ENCODE data around the gene MYO5B.
A peak's percentile ranks its signal among the peaks of the same experiment; 100 is the strongest.

MYO5B gene

DNA sequence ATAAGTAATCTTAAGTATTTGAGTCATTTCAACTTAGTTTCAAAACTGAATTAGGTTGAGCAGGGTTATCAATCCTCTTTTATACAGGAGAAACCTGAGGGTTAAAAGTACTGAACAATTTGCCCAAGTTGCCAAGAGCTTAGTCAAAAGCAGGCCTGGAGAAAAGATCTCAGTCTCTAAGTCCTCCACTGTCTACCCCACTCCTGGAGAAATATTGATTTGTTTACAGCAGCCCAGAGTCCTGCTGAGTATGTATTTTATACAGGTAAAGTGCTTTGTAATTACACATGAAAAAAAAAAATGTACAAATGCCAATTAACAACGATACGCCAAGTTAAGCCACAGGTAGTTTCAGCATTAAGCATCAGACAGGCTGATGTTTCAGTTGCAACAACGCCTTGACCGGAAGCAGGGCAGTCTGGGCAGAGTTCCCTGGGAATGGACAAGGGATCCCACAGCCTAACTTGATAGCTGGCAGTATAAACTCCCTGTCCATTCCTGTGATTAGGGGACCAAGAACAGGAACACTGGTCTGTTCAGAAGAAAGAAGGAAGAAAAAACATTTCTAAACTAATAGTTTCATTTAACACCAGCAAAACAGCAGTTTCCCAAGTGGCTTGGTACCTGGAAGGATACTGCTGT lies 132.9 kb downstream of the MYO5B start:
- no peak for DNase-seq

DNA sequence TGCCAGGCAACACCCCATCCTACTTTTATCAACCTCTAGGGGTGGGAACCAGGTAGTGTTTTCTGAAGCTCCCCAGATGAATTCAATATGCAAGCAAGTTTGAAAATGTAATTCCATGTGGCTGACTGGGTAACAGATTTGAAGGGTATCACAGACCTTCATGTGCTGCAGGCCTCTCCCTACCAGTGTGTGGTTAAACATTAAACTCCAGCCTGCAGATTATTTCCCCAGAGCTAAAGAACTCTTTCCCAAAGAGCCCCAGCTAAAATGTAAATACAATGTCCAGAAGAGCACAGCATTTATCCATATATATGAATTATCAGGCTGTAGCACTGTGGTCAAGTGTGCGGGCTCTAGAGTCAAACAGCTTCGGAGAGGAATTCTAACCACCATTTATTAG lies 134.1 kb downstream of the MYO5B start:
- DNase-seq = no peak

DNA sequence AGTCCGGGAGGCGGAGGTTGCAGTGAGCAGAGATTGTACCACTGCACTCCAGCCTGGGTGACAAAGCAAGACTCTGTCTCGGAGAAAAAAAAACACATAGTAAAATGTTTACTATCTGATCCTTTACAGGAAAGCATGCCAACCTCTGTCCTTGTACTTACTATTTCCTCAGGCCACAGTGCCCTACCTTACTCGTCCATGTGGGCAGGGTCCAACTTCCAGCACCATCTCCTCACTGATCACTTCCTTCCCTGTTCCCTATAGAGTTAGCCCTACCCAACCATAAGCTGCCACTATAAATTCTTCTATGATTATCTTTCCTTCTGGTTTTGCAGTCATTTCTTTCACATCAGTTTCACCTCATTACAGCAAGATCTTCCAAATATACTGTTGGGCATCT lies 136.2 kb downstream of the MYO5B start:
- DNase-seq = no peak

DNA sequence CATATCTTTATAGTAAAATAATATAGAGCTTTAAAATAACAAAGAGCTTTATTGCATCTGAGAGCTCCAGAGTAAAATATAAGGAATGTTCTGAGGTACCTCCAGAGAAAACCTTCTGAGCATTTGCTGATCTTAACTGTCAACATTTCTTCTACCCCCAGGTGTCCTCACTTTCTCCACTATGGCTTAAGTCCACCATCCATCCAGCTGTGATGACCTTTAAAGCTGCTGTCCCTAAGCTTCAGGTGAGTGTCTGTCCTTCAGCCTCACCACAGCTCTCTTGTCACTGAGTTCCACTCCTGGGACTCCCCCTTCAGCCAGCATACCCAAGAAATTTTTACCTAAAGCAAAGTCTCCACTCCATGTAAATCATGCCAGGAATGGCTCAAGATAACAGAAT lies 137.9 kb downstream of the MYO5B start:
- no peak for DNase-seq

DNA sequence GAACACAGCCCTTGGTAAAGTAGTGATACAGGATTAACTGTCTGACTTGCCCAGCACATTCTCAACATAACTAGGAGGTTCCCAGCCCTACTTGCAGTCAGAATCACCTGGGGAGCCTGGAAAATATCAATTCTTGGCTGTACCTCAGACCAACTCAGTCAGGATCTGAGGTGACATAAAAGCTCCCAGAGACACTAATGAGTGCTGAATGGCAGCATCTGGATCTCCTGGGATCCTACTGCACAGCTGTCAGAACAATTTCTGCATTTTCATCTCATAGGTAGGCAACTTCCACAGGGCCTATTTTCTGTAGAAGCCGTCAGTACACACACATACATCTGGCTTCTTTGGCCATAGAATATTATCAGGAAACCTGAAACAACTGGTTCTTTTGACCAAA lies 138.8 kb downstream of the MYO5B start:
- DNase-seq = no peak

DNA sequence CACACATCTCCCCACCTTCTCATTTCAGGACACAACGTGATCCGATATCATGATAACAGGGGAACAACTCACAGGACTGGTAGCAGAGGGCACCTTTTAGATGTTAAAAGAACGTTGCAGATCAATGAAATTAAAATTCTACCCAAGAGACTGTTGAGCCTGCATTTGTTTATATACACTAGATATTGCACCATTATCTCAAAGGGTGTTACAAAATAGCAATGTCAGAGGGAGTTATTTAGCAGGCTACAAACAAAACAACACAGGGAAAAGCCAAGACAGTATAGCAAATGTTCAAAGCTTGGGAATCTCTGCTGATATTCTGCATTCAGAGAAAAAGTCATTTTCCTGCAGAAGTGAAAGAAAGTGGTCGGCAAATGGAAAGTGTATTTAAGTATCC lies 139.5 kb downstream of the MYO5B start:
- no peak for DNase-seq

DNA sequence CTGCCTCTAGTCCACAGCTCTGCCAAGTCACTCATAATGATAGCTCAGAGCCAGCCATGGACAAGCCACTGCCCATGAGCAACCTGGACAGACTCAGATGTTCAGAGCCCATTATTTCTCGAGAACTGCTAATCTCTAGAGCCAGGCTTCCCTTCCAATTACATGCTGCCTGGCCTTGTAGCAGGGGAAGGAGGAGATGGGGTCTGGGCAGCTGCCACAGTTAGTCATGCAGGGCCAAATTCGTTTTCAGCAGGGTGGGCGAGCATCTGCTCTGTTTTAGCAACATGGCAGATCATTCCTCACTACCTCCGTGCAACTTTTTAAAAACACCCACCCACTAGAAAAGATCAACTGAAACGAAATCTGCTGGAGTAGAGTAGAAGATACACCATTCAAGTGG lies 141.8 kb downstream of the MYO5B start:
- no peak for DNase-seq

DNA sequence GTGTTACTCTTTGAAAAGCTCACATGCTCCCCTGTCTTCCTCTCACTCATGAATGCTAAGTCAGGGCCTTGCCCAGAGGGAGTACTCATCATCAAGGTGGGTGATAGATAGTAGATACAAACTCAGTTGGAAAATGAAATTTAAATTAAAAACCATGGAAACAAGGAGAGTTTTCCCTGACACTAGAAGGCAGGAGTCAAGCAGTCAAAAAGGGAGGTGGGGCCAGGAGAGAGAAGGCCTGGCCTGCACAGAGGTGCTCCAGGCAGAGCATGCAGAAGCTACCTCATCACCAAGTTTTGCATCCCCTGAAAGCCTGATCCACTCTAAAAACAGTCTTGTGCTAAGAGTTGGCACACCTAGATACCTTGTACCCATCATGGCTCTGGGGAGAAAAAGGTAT lies 143.7 kb downstream of the MYO5B start:
- DNase-seq = no peak

DNA sequence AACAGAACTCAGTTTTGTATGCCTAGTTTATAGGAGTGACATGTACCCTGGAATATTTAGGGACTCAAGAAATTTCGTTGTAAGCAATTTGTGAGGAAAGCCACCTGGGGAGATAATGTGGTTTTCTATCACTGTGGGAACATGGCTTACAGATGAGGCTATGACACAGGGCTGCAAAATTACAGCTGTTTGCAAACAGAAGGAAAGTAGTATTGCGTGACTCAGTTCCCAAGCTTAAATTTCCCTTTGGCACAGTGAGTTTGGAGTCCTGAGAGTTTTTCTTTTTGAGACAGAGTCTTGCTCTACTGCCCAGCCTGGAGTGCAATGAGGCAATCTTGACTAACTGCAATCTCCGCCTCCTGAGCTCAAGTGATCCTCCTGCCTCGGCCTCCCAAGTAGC lies 149.8 kb downstream of the MYO5B start:
- no peak for DNase-seq

DNA sequence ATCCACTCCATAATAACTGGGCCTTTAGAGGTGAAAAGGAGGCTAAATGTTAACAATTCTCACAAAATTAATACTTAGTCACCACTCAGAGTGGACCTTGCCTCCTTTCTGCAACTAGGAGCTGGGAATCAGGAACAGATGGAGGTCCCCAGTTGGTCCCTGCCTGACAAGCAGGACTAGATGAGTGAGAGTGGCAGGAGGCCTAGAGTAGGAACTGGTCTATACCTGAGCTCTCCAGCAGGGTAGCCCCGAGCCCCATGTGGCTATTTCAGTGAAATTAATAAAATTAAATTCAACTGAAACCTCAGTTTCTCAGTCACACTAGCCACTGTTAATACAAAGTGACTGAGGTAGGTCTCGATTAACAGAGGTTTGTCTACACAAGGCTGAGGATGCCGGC lies 150.5 kb downstream of the MYO5B start:
- no peak for DNase-seq

DNA sequence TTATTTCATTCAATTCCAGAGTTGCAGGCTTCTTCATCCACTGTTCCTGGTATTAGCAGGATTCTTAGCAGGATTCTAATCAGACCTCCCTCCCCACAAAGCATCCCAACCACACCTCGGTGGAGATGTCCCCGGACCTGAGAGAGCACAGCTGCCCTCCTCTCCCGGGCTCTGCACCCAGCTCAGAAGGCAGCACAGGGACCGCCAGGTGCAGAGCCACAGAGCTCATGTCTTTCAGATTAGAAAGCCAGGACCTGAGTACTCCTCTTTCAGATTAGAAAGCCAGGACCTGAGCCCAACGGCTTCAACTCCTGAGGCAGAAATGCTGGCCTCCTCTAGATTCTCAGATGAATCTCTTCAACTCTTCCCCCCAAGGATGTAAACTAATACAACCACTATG lies 152.3 kb downstream of the MYO5B start:
- no peak for DNase-seq

DNA sequence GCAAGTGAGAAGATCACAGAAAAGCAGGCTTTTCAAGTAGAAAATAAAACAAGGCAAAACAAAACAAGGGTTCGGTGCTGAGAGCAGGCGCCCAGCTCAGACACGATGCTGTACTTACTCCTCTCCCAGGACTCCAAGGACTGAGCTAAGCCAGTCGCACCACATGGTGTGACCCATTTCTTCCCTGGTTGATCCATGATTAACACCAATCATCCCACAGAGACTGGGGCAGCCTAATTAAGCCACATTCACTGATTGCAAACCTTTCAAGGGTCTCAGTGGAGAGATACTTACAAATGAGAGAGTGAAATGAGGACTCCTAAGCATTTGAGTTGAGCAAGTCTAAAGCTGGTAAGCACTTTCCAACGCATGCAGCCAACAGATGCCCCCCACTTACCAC lies 155.2 kb downstream of the MYO5B start:
- no peak for DNase-seq

DNA sequence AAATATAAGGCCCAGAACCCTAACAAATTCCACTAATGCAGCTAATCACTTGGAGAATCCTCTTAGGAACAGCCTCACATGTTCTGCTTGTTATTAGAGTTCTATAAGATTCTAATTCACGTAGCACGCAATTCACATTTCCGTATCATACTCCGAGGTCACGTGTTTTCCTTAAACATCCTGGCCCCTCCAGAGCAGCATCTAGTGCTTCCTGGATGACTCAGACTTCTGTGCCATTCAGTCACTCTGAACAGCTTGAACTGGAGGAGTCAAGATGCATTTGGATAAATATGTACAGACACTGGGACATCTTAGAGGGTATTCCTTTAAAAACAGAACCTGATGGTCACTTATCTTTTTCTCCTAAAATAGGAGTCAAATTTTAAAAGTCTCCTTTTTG lies 156.5 kb downstream of the MYO5B start:
- DNase-seq = no peak

DNA sequence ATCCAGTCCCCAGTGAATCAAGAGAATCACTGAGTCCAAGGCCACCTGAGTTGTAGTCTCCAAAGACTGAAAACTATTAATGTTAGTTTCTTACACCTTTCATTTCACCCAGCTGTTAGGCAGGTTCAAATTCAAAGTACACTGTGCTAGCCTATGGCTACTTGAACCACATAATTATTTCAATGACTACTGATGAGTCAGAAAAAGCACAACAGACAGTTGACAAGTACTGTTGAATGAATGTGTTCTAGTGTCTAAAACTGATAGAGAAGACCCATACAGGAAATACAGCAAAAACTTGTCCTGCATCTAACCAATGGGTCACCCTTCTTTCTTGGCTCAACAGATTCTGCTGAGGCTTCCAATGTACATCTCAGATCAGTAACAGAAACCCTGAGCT lies 160.9 kb downstream of the MYO5B start:
- DNase-seq = no peak

DNA sequence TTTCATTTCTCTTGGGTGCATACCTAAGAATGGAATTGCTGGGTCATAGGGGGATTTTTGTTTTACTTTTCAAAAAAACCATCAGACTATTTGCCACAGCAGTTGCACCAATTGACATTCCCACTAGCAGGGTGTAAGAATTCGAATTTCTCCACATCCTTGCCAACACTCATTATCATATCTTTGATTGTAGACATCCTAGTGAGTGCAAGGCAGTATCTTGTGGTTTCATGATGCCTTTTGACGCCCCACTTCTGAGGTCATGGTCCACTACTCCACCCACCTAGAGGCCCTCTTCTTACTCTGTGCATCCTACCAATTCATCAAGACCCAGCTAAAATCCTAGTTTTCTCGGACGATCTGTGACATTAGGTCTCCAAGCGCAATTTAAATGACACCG lies 161.9 kb downstream of the MYO5B start:
- DNase-seq = no peak

DNA sequence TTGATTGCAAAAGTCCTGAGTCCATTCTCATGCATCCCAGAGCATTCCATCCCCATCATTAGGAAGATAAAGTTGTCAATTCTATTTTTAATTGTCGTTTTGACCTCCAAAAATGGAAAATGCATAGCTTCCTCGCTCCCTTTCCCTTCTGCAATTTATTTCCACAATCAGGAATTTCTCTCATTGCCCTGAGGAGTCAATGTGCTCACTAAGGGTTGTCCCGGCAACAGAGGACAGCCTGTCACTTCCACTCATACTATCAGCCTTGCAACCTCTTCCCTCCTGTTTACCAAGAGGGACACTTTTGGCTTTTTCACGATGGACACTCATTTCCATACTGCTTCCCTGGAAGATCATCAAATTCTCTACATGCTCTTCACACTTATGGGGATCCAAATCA lies 164.8 kb downstream of the MYO5B start:
- DNase-seq = no peak

DNA sequence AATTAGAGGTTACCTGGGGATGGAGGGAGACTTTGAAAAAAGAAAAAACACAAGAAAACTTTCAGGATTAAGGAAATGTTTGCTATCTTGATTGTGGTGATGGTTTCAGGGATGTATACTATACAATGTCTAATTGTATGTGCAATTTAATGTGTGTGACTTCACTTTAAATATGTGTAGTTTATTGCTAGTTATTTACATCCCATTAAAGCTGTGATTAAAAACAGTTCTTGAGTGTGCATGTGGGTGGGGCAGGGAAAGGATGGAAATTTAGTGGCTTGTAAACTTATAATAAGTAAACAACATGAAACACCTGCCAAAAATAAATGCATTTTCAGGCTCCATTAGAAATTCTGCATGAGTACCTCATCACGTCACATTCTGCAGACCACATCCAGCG lies 167.0 kb downstream of the MYO5B start:
- DNase-seq = no peak

DNA sequence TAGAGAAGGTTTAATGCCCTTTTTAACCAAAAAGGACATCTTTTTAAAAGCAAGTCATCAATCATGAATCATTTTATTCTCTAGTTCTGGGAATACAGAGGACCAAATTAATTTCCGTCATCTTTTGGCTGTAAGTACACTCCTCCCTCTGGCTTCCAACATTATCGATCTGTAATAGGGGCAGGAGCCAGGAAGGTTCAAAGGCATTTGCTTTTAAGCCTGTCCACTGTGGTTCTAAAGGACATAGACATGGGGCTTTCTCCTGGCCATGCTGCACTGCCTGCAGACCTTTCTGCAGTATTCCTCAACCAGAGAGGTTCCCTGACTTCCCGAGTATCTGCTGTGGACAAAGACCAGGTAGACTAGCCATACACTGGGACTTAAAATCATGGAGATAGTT lies 170.5 kb downstream of the MYO5B start:
- DNase-seq = no peak

DNA sequence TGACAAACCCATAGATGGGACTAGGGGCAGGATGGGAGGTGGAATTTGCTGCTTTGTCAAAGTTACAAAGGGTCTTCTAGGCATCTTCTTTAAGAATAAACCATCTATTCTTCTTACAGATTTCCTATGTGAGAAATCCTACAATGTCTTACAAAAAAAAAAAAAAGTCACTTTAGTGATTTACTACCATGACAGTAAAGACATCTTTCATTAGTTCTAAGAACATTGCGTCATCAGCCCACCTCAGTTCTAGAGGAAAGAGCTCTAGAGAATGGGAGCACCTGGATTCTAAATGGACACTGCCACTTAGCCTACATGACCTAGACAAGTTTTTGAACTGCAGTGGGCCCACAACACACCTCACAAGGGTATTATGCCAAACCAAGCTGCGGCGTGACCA lies 172.0 kb downstream of the MYO5B start:
- DNase-seq = no peak

DNA sequence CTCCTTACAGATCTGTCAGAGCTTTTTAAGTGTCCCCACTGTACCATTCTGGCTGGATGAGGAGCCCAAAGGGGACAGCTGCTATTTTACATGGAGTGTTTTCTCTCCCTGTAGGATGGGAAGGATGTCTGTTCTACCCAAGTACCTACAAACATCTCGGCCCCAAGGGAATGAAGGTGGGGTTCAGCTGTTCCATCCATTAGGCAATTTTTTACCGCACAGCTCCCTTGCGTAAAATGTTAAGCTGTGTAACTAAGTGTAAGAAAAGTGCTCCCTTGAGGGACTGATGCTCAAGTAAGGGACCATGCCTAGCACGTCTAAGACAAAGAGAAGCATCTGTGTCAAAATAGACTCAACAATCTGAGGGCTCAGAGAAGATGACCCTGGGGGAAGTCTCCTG lies 180.3 kb downstream of the MYO5B start:
- no peak for DNase-seq

DNA sequence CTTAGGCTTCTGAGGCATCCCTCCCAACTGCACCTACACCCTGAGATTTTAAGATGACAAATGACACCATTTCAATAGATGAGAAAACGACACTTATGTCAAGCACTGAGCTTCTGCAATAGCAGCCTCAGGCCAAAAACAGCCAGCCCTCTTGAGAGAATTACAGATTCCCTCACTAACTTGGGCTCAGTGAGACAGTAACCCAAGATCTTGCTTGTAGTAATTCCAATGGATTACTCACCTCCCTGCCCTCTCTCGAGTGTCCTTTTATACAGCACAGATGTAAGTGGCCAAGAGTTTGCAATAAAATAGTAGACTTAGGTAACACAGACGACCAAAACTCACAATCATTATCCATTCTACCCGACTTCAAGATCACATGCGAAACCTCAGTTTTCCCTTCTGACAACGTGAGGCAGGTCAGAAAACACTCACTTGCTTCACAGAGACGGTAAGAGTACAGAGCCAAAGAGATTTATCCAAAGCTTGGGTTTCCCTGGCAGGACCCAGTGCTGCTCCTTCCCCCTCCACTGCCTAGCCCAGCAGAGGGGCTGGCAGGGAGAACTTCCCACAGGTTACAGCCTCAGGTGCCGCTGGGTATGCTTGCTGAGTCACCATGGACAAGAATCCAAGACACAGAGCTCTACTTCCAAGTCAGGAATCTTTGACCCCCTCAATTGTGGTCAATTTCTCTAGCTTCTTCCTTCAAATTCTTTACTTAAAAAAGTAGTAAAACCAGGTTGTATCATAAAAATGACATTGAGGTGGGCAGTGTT lies 181.4 kb downstream of the MYO5B start:
- no peak for DNase-seq

DNA sequence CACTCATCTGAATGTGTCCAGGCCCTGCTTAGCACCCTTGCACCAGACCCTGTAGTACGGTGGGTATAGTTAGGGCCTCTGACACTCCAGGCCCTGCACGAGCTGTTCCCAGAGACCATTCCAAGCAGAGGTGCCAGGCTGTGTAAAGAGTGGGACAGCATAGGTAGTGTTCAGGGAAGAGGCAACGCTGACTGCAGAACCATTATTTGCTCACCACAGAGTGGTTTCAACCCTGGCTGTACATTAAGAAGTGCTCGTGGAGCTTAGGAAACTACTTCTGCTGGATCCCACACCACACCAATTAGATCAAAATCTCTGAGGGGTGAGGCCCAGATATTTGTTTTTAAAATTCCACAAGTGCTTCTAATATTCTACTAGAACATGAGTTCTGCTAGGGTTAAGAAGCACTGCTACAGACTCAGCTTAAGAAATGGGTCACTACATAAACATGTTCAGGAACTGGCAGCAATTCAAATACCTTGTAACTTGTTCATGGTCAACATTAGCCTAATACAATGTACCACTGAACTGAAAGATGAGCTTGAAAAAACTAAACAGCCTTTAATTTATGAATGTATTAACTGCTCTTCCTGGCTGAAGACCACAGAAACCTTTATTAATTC lies 183.0 kb downstream of the MYO5B start:
- DNase-seq = no peak

DNA sequence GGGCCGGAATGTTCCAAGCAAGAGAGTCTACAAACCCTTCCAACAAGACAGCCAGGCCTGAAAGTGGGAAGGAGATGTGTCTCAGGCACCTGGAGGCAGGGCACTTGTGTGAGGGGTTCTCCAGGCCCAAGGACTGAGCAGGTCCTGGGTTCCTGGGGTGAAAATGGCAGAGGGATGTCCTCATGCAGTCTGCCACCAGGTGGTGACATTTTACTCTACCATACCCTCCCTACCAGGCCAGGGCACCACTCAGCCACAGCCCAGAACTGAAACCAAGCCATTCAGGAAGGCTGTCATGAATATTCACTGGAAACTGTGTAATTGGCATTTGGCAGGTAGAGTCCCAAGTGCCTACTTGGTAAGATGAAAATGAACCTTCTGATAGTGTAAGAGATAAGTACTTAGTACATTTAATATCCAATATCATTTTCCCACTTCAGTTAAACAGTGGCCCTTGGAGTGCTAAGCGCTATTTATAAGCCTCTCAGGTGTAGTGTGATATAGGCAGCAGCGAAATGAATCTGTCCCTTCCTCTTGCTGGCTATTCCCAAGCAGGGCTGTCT lies 185.1 kb downstream of the MYO5B start:
- peak; percentile 50 for DNase-seq

DNA sequence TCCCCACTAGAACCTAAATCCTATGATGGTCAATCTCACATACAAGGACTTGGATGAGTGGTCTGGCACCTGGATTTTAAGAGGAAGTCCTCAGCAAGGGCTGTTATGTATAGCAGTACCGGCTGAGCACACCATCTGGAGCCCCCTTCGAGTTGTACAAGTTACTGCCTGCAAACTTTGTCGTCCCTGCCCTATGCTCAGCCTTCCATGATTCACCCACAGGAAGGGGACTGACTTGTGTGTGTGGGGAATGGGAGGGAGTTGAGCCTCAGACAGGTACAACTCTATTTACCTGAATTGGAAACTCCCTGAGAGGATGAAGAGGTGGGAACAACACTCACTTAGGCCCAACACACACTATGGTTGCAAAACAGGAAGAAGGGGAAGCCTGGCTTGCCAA lies 186.6 kb downstream of the MYO5B start:
- DNase-seq = no peak

Measured in stimulated activated CD4-positive, alpha-beta T cell treated with anti-CD3 and anti-CD28 coated beads, Interleukin-1b, Interleukin-23, amount 100 ng/mL, for 48 hours (primary cell).